ENCODE measurements around the gene MRPL58. TPM values are rescaled to one million over a fixed set of nuclear protein-coding genes. Genes with fewer than 3 reads are reported as not detected.
"Not testable (repeated sequence)": the region's sequence is repeated elsewhere in the genome, so short reads cannot be mapped to it uniquely, and the experiment has no call there.

Gene MRPL58
- total RNA-seq, 3 donors from 2014 or later = 70.8 to 82.5 (median 81.1) TPM

DNA sequence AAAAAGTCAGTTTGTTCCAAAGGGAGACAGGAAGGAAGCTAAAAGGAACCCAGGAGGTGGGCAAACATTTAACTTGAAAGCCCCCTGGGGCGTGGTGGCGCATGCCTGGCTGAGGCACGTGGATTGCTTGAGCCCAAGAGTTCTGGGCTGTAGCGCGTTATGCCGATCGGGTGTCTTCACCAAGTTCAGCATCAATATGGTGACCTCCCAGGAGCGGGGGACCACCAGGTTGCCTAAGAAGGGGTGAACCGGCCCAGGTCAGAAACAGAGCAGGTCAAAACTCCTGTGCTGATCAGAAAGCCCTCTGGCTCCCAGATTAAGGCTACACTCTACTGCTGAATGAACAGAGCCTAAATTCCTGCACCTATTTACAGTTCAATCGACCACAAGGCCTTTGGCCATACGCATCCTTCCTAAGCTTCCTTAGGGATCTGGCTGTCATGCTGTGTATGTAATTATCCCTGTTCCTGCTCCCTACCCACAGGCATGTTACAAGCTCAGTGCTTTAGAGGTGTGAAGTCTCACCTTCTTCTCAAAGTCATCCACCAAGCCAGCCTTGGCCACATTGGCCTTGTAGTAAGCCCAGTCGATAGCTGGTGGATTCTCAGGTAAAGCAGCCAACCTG is 29.3 kb downstream of the MRPL58 start:
- H3K27me3 Mint-ChIP-seq (ENCODE audit: low read depth) = no peaks in the 10 kb centered on the region
- no peak for DNase-seq
- peaks cover 31% of the 10 kb centered on the region for H3K4me1 Mint-ChIP-seq (ENCODE audit: low read depth)
- peaks cover 20% of the 10 kb centered on the region for H3K36me3 Mint-ChIP-seq (ENCODE audit: insufficient read depth)
- H3K9me3 Mint-ChIP-seq = no peaks in the 10 kb centered on the region
- no peak for ATAC-seq
- no peak overlapping the region for H3K4me3 Mint-ChIP-seq

DNA sequence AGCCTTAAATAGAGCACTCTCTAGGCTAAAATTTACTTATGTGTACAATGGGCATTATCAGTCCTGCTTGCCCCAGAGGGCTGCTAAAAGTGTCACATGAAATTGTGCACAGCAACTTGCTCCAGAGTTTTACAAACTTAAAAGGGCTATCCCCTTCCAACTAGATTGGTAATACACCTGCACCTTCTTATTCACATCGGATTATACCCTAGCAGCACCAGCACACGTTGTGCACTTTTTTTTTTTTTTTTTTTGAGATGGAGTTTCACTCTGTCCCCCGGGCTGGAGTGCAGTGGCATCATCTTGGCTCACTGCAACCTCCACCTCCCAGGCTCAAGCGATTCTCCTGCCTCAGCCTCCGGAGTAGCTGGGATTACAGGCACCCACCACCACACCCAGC is 31.3 kb downstream of the MRPL58 start:
- H3K4me3 Mint-ChIP-seq; ATAC-seq; DNase-seq; H3K27me3 Mint-ChIP-seq (ENCODE audit: low read depth); H3K9me3 Mint-ChIP-seq: not testable (repeated sequence)
- peaks cover 36% of the 10 kb centered on the region for H3K4me1 Mint-ChIP-seq (ENCODE audit: low read depth)
- peaks cover 15% of the 10 kb centered on the region for H3K36me3 Mint-ChIP-seq (ENCODE audit: insufficient read depth)

- Mint-ChIP-seq H3K36me3 (ENCODE audit: insufficient read depth) (peaks cover 11% of the 10 kb centered on the region), H3K27me3 (ENCODE audit: low read depth) (no peaks in the 10 kb centered on the region), H3K4me1 (ENCODE audit: low read depth) (peaks cover 42% of the 10 kb centered on the region), H3K4me3 (peak overlapping the region; percentile 98), H3K9me3 (no peaks in the 10 kb centered on the region)
- no peak for DNase-seq
- no peak for ATAC-seq
Measured at GRCh38 chr17:75044716-75045115, 32.2 kb downstream of the MRPL58 start.

DNA sequence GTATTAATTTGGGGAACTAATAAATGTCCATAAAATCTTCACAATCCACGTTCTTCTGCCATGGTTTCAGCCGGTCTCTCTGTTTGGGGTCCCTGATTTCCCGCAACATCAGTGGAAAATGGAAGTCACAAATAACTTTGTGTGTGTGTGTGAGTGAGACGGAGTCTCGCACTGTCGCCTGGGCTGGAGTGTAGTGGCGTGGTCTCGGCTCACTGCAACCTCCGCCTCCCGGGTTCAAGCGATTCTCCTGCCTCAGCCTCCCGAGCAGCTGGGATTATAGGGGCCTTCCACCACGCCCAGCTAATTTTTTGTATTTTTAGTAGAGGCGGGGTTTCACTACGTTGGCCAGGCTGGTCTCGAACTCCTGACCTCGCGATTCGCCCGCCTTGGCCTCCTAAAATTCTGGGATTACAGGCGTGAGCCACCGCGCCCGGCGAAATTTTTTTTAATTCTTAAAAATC is 33.5 kb downstream of the MRPL58 start:
- Mint-ChIP-seq H3K4me3 (peak overlapping the region; percentile 98), H3K4me1 (ENCODE audit: low read depth) (peaks cover 43% of the 10 kb centered on the region)
- H3K36me3 Mint-ChIP-seq (ENCODE audit: insufficient read depth); H3K9me3 Mint-ChIP-seq; ATAC-seq; H3K27me3 Mint-ChIP-seq (ENCODE audit: low read depth); DNase-seq: not testable (repeated sequence)

DNA sequence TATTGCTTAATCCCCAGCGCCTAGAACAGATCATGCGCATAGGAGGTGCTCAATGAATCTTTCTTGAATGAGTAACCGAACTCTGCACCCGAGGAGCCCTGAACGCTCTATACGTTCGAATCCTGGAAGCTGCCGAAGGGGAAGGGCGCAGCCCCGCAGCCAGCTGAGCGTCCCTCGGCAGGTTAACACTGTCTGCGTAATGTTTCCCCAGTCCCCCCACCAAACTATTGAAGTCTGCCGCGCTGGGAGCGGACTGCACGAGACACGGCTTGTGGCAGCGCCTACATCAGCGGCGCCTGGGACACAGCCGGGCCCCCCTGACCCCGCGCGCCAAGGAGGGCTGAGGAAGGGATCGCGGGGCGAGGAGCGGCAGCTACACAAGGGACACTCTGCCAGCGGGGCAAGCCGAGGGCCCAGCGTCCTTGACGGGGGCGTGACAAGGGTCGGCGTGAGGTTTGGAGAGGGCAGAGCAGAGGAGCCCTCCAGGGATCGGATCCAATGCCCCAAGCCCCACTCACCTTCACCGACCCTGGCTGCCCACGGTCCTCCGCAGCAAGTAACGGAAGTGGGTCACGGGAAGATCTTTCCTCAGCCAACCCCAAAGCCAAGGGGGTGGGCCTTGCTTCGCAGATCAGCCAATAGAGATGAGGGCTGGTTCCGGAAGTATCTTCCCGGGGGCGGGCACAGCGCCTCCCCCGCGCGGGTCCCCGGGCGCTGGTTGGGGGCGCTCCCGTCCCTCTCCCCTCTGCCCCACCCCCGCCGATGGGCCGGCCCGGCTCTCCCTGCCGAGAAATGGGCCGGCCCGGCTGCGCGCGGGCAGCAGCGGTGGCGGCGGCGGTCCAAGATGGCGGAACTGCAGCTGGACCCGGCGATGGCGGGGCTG is 34.2 kb downstream of the MRPL58 start, which contains the start of the genes ATP5PD and KCTD2:
ATP5PD (minus strand) TSS at position 563 of the 883 bp plus-strand sequence. CDS start 4,319 bp downstream, outside the sequence.
KCTD2 (plus strand) TSS at position 819 of the 883 bp plus-strand sequence; CDS start at position 845, 26 bp downstream.
- H3K9me3 Mint-ChIP-seq = no peaks in the 10 kb centered on the region
- peaks cover 7% of the 10 kb centered on the region for H3K36me3 Mint-ChIP-seq (ENCODE audit: insufficient read depth)
- peak within 1 kb of the TSS; percentile 98 for H3K4me3 Mint-ChIP-seq
- peak; percentile 94 to 95 for ATAC-seq
- peak; percentile 93 for DNase-seq
- peaks cover 44% of the 10 kb centered on the region for H3K4me1 Mint-ChIP-seq (ENCODE audit: low read depth)
- H3K27me3 Mint-ChIP-seq (ENCODE audit: low read depth) = no peaks in the 10 kb centered on the region

DNA sequence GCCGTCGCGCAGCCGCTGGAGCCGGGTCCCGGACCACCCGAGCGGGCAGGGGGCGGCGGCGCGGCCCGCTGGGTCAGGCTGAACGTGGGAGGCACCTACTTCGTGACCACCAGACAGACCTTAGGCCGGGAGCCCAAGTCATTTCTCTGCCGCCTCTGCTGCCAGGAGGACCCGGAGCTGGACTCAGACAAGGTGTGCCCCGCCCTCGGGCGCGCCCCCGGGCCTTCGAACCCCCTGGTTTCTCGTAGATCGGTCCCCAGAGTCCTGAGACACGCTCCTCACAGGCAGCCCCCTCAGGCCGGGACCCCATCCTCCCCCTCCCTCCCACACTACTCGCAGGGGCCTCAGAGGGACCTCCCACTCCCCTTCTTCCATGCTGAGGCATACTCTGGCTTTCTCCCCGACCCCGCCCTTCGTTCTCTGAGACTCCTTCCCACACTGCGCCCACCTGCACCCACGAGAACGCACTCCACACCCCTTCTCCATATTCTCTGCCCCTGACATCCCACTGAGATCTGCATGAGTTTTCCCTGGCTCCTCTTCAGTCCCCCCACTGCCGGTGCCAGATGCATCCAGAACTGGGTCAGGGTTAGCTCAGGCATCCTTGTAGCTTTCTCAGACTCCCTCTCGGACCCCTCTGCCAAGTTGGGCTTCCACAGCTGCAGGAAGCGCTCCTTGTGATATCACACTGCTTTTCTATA is 35.1 kb downstream of the MRPL58 start:
- no peaks in the 10 kb centered on the region for H3K9me3 Mint-ChIP-seq
- H3K27me3 Mint-ChIP-seq (ENCODE audit: low read depth) = no peaks in the 10 kb centered on the region
- peak overlapping the region; percentile 98 for H3K4me3 Mint-ChIP-seq
- peak; percentile 2 for ATAC-seq
- DNase-seq = peak; percentile 22
- peaks cover 47% of the 10 kb centered on the region for H3K4me1 Mint-ChIP-seq (ENCODE audit: low read depth)
- peaks cover 6% of the 10 kb centered on the region for H3K36me3 Mint-ChIP-seq (ENCODE audit: insufficient read depth)

DNA sequence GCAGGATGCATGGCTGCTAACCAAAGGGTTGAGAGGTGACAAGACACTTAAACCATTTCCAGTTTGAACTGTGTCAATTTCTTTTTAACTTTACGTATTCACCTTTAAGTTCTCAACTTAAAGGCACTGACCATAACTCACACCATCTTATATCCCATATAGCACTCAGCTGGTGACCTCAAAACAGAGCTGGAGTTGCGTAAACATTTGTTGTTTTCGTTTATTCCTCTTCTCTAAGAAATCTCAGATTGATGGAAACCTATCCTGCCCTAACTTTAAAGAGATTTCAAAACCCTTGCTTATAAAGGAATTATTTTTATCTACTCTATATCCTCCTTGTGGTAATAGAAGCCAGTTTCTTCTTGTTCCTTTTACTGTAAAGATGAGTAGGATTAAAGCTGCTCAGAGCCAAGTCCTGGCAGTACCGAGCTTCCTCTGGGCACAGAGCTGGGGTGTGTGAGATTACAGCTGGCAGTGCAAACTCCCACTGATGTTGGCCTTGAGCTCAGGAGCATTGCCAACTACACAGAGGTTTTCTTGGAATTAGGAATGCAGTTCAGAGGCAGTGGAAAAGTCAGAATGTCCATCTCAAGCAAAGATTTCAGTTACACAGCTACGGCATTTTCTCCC is 35.9 kb downstream of the MRPL58 start:
- H3K4me1 Mint-ChIP-seq (ENCODE audit: low read depth) = peaks cover 47% of the 10 kb centered on the region
- no peaks in the 10 kb centered on the region for H3K9me3 Mint-ChIP-seq
- H3K36me3 Mint-ChIP-seq (ENCODE audit: insufficient read depth) = peaks cover 9% of the 10 kb centered on the region
- no peak for DNase-seq
- peak overlapping the region; percentile 98 for H3K4me3 Mint-ChIP-seq
- ATAC-seq = no peak
- no peaks in the 10 kb centered on the region for H3K27me3 Mint-ChIP-seq (ENCODE audit: low read depth)

DNA sequence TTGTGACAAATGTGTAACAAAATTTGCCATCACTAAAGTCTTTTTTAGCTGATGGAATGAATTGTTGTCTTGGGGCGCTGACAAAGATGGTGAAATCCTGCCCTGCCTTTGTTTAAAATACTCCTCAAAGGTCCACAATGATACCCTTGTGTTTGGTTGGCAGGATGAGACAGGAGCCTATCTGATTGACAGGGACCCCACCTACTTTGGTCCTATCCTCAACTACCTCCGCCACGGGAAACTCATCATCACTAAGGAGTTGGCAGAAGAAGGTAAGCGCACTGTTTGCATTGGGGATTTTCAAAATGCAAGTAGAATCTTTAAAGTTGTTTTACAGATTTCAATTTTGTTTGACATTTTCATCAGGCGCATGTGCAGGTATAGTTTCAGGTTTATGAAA is 36.6 kb downstream of the MRPL58 start:
- peak overlapping the region; percentile 98 for H3K4me3 Mint-ChIP-seq
- DNase-seq (no peak), ATAC-seq (no peak)
- peaks cover 12% of the 10 kb centered on the region for H3K36me3 Mint-ChIP-seq (ENCODE audit: insufficient read depth)
- no peaks in the 10 kb centered on the region for H3K9me3 Mint-ChIP-seq
- no peaks in the 10 kb centered on the region for H3K27me3 Mint-ChIP-seq (ENCODE audit: low read depth)
- H3K4me1 Mint-ChIP-seq (ENCODE audit: low read depth) = peaks cover 43% of the 10 kb centered on the region

DNA sequence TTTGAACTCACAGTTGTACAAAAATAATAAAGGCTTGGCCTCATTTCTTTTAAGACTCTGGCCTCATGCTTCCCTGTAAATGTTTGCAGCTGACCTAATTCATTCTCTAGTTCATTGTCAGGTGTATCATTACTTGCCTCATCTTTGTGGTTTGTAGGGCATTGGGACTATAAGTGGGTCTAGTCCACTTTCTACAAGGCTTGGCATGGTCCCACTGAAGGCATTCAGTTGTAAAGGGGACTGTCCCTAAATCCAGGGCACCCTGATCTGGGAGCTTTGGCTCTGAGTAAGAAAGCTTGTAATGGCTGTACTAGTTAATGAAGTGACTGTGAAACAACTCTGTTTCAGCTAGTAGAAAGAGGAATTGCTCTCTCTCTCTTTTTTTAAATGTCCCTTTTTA is 37.2 kb downstream of the MRPL58 start:
- H3K27me3 Mint-ChIP-seq (ENCODE audit: low read depth) = no peaks in the 10 kb centered on the region
- DNase-seq = no peak
- peaks cover 40% of the 10 kb centered on the region for H3K4me1 Mint-ChIP-seq (ENCODE audit: low read depth)
- ATAC-seq = no peak
- H3K4me3 Mint-ChIP-seq = no peak overlapping the region
- no peaks in the 10 kb centered on the region for H3K9me3 Mint-ChIP-seq
- peaks cover 14% of the 10 kb centered on the region for H3K36me3 Mint-ChIP-seq (ENCODE audit: insufficient read depth)

GRCh38 chr17:75051941-75052340 is 39.5 kb downstream of the MRPL58 start:
- no peaks in the 10 kb centered on the region for H3K9me3 Mint-ChIP-seq
- peaks cover 29% of the 10 kb centered on the region for H3K4me1 Mint-ChIP-seq (ENCODE audit: low read depth)
- no peak for ATAC-seq
- DNase-seq = no peak
- no peaks in the 10 kb centered on the region for H3K27me3 Mint-ChIP-seq (ENCODE audit: low read depth)
- H3K36me3 Mint-ChIP-seq (ENCODE audit: insufficient read depth) = peaks cover 17% of the 10 kb centered on the region
- no peak overlapping the region for H3K4me3 Mint-ChIP-seq

GRCh38 chr17:75059369-75060345 is 47.2 kb downstream of the MRPL58 start:
- DNase-seq = no peak
- ATAC-seq = no peak
- no peak overlapping the region for H3K4me3 Mint-ChIP-seq
- no peaks in the 10 kb centered on the region for H3K9me3 Mint-ChIP-seq
- peaks cover 35% of the 10 kb centered on the region for H3K36me3 Mint-ChIP-seq (ENCODE audit: insufficient read depth)
- peaks cover 13% of the 10 kb centered on the region for H3K4me1 Mint-ChIP-seq (ENCODE audit: low read depth)
- no peaks in the 10 kb centered on the region for H3K27me3 Mint-ChIP-seq (ENCODE audit: low read depth)

DNA sequence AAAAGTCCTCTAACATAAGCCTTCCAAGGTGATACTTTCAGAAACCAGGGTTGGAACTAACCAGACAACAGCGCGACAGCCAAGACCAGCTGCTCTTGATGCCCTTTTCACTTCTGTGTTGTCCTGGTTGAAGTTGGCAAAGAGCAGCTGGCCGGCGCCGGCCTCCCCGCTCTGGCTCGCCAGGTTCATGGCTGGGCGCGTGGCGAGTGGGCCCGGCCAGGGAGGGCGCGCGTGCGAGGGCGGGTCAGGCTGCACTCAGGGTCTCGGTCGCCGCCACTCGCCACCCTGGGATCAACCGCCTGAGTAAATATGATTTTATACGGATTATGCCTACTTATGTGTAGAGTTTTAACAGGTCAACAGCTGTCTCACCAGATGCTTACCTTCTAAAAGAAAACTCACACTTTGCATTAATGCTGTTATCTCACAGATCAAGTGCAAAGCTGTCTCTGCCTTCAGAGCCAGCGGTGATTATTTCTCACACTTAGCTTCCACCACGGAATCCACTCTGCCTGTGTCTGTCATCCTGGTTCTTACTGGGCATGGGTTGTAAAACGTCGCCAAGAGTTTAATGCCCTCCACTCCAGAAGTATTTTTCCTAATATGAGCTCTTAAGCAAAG is 48.1 kb downstream of the MRPL58 start:
- ATAC-seq = no peak
- H3K4me3 Mint-ChIP-seq = no peak overlapping the region
- H3K27me3 Mint-ChIP-seq (ENCODE audit: low read depth) = no peaks in the 10 kb centered on the region
- no peak for DNase-seq
- H3K9me3 Mint-ChIP-seq = no peaks in the 10 kb centered on the region
- peaks cover 21% of the 10 kb centered on the region for H3K4me1 Mint-ChIP-seq (ENCODE audit: low read depth)
- peaks cover 35% of the 10 kb centered on the region for H3K36me3 Mint-ChIP-seq (ENCODE audit: insufficient read depth)

DNA sequence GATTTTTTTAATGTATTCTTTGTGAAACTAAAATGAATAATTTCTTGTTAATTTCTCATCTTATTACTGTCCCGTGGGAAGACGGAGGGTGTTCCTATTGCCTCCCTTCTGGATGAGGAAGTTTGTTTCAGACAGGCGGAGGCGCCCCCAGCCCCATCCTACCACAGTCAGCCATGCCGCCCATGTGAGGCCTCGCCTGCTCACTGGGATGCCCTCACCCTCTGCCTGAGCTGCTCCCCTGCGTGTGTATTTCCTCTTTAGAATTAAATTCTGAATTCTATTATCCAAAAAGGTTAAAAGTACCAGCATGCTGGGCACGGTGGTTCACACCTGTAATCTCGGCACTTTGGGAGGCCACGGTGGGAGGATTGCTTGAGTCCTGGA is 48.6 kb downstream of the MRPL58 start:
- H3K36me3 Mint-ChIP-seq (ENCODE audit: insufficient read depth) = peaks cover 35% of the 10 kb centered on the region
- H3K4me1 Mint-ChIP-seq (ENCODE audit: low read depth) = peaks cover 25% of the 10 kb centered on the region
- no peak overlapping the region for H3K4me3 Mint-ChIP-seq
- no peaks in the 10 kb centered on the region for H3K27me3 Mint-ChIP-seq (ENCODE audit: low read depth)
- no peak for ATAC-seq
- DNase-seq = no peak
- no peaks in the 10 kb centered on the region for H3K9me3 Mint-ChIP-seq

Measured in activated T-cell treated with anti-CD3 and anti-CD28 coated beads, Interleukin-2, amount 50 U/mL, for 4 hours (primary cell).